Breast epithelium (tissue), 4 donors: ENCODE results near the gene ARHGEF19. TPM values are rescaled to one million over a fixed set of nuclear protein-coding genes. Genes with fewer than 3 reads are reported as not detected.
A peak's percentile ranks its signal among the peaks of the same experiment; 100 is the strongest.

Experiments
- DNase-seq, 2 donors: peaks; one replicate each; pipeline ENCODE4 v3.0.0-alpha.2; 2019; ENCODE audit warnings: low spot score in 2 of 2
- H3K27ac ChIP-seq, 2 donors: fragments of 200-600 bp; sonication (generic) in 1 of 2; one replicate each; pipeline ENCODE4 v1.5.1; 2016 to 2019; ENCODE audit warnings: mild to moderate bottlenecking in 1 of 2
- H3K27me3 ChIP-seq, 2 donors: fragments of 200-600 bp; sonication (generic) in 1 of 2; one replicate each; pipeline versions ENCODE4 v1.5.1 to v1.6.0; 2017 to 2019; ENCODE audit warnings: control low read depth in 1 of 2, mild to moderate bottlenecking in 1 of 2
- H3K36me3 ChIP-seq: fragments of 200-600 bp; one replicate; pipeline ENCODE4 v1.5.1; 2019
- H3K4me1 ChIP-seq, 2 donors: fragments of 200-600 bp; sonication (generic); one replicate each; pipeline ENCODE4 v1.5.1; 2016 to 2019; ENCODE audit warnings: control low read depth in 1 of 2
- H3K4me3 ChIP-seq, 3 donors: fragments of 200-600 bp; sonication (generic); 1 replicate in 2 of 3; 2 replicates in 1 of 3; pipeline ENCODE4 v1.5.1; 2016 to 2019; ENCODE audit warnings: mild to moderate bottlenecking in 3 of 3, moderate library complexity in 2 of 3
- H3K9me3 ChIP-seq, 2 donors: fragments of 200-600 bp; sonication (generic) in 1 of 2; one replicate each; pipeline ENCODE4 v1.5.1; 2016 to 2019; ENCODE audit warnings: control low read depth in 1 of 2
- CTCF ChIP-seq, 3 donors: fragments of 450-650 bp; IDR thresholded peaks; one replicate each; pipeline ENCODE4 v1.5.1; 2016 to 2017; ENCODE audit warnings: antibody characterized with exemption in 3 of 3, mild to moderate bottlenecking in 3 of 3, moderate library complexity in 3 of 3
- POLR2A ChIP-seq: fragments of 450-650 bp; IDR thresholded peaks from one replicate; pipeline ENCODE4 v1.6.1; 2016; ENCODE audit warnings: antibody characterized with exemption, mild to moderate bottlenecking, moderate library complexity
- POLR2AphosphoS5 ChIP-seq, 3 donors: sonication (generic); formaldehyde crosslinking; IDR thresholded peaks; one replicate each; pipeline ENCODE4 v1.6.1; 2017; ENCODE audit warnings: antibody characterized with exemption in 3 of 3
- intact Hi-C: fragments of 100-400 bp; cut with DNase I; formaldehyde crosslinking; loops from one replicate; pipeline ENCODE4 v1.15.1; 2023; ENCODE audit warnings: low total_unique reads
- total RNA-seq, 3 donors: library from RNA; depleted of rRNA; stranded (reverse); fragments of >200 nt; gene quantifications; one replicate each; pipeline ENCODE4 v1.1.0, GENCODE V29; 2016

The ARHGEF19 gene
- total RNA-seq, 3 donors from 2014 or later = 7.5 to 18.0 (median 12.9) TPM

- intact Hi-C loops = no loop called here
- H3K27ac ChIP-seq = peak within 1 kb of the TSS; percentile 96 to 97
Measured at GRCh38 chr1:16236511-16237342, 24.3 kb upstream of the ARHGEF19 start, which contains the start of gene CPLANE2. TSS of gene CPLANE2 (minus strand) at chr1:16237183. CDS start at chr1:16236742, 441 bp downstream.

GRCh38 chr1:16235944-16236510 lies 23.6 kb upstream of the ARHGEF19 start:
- no peaks in the 10 kb centered on the region for H3K27me3 ChIP-seq
- H3K27ac ChIP-seq = peak overlapping the region; percentile 96 to 97
- no peak for DNase-seq
- no peaks in the 10 kb centered on the region for H3K36me3 ChIP-seq
- peak in 1 of 3 donors; percentile 4 for TF ChIP-seq POLR2AphosphoS5 (IDR thresholded peaks at IDR 0.05)
- TF ChIP-seq POLR2A = no peak
- peak in 2 of 3 donors; percentile 33 to 38 for TF ChIP-seq CTCF (IDR thresholded peaks at IDR 0.05)
- intact Hi-C loops = no loop called here
- H3K4me3 ChIP-seq = peak overlapping the region; percentile 49 to 79 (median 75)
- peaks cover 4 to 5% of the 10 kb centered on the region in 2 donors for H3K4me1 ChIP-seq
- H3K9me3 ChIP-seq = no peaks in the 10 kb centered on the region

More at GRCh38 chr1:16236511-16237342, 24.3 kb upstream of the ARHGEF19 start, which contains the start of gene CPLANE2:
- TF ChIP-seq CTCF (IDR thresholded peaks at IDR 0.05) = peak in 1 of 3 donors; percentile 17
- TF ChIP-seq POLR2AphosphoS5 (IDR thresholded peaks at IDR 0.05) = peak; percentile 42 to 85 (median 60)
- peak; percentile 44 for TF ChIP-seq POLR2A
- H3K9me3 ChIP-seq = no peaks in the 10 kb centered on the region
- H3K4me3 ChIP-seq = peak within 1 kb of the TSS; percentile 49 to 79 (median 75)
- DNase-seq = peak; percentile 91 to 96
- H3K27me3 ChIP-seq = no peaks in the 10 kb centered on the region
- peaks cover 4 to 5% of the 10 kb centered on the region in 2 donors for H3K4me1 ChIP-seq
- no peaks in the 10 kb centered on the region for H3K36me3 ChIP-seq

- TF ChIP-seq POLR2A (no peak), POLR2AphosphoS5 (IDR thresholded peaks at IDR 0.05) (no peak), CTCF (IDR thresholded peaks at IDR 0.05) (no peak)
- peaks cover 4 to 5% of the 10 kb centered on the region in 2 donors for H3K4me1 ChIP-seq
- H3K27ac ChIP-seq = no peak overlapping the region
- no peak for DNase-seq
- intact Hi-C loops = no loop called here
- H3K4me3 ChIP-seq = no peak overlapping the region
- H3K9me3 ChIP-seq = no peaks in the 10 kb centered on the region
- no peaks in the 10 kb centered on the region for H3K27me3 ChIP-seq
- no peaks in the 10 kb centered on the region for H3K36me3 ChIP-seq
Measured at GRCh38 chr1:16235347-16235746, 22.9 kb upstream of the ARHGEF19 start.

- intact Hi-C loops = no loop called here
Measured at GRCh38 chr1:16233431-16233830, 21.0 kb upstream of the ARHGEF19 start.

More at GRCh38 chr1:16233431-16233830, 21.0 kb upstream of the ARHGEF19 start:
- TF ChIP-seq POLR2A (no peak), POLR2AphosphoS5 (IDR thresholded peaks at IDR 0.05) (no peak), CTCF (IDR thresholded peaks at IDR 0.05) (no peak)
- Histone ChIP-seq H3K9me3 (no peaks in the 10 kb centered on the region), H3K4me3 (no peak overlapping the region), H3K36me3 (no peaks in the 10 kb centered on the region), H3K27me3 (no peaks in the 10 kb centered on the region), H3K27ac (no peak overlapping the region), H3K4me1 (peaks cover 4 to 5% of the 10 kb centered on the region in 2 donors)
- no peak for DNase-seq
